HEK293 (cell line): ENCODE results near the gene GSG1L.

ENCODE experiments used
- CTCF ChIA-PET: fragments of 350-600 bp; formaldehyde crosslinking; extraction: SDS; loops from one replicate; lab custom pipeline; 2021; ENCODE audit warnings: antibody characterized with exemption; lab: Yijun Ruan, JAX
- POLR2A ChIA-PET: fragments of 300-600 bp; formaldehyde crosslinking; extraction: SDS; loops from one replicate; lab custom pipeline; 2020; ENCODE audit warnings: antibody characterized with exemption, inconsistent platforms; lab: Yijun Ruan, JAX
- H3K27ac ChIP-seq: fragments of 200-500 bp; sonication (Bioruptor generic); 2 replicates; pipeline ENCODE4 v1.5.1; 2014; ENCODE audit warnings: low read depth, low read length, control low read depth, inconsistent platforms; ENCODE audit errors: extremely low read depth
- H3K36me3 ChIP-seq, 2 experiments: fragments of 200-500 bp in 1 of 2; sonication (Bioruptor generic) in 1 of 2; 1 replicate in 1 of 2; 2 replicates in 1 of 2; pipeline ENCODE4 v1.5.1; 2014 to 2017; ENCODE audit warnings: inconsistent platforms in 2 of 2, low read length in 2 of 2; ENCODE audit not compliant: control insufficient read depth in 2 of 2, insufficient read depth in 1 of 2
- H3K4me1 ChIP-seq: fragments of 200-500 bp; sonication (Bioruptor generic); 2 replicates; pipeline ENCODE4 v1.5.1; 2014; ENCODE audit warnings: mild to moderate bottlenecking, low read length, inconsistent platforms; ENCODE audit not compliant: control insufficient read depth, insufficient read depth
- H3K4me3 ChIP-seq: 2 replicates; pipeline ENCODE4 v1.5.1; 2011; ENCODE audit warnings: low read depth, mild to moderate bottlenecking, control low read depth, low read length, moderate library complexity
- H3K9me3 ChIP-seq: fragments of 200-500 bp; sonication (Bioruptor generic); 2 replicates; pipeline ENCODE4 v1.5.1; 2014; ENCODE audit warnings: low read depth, low read length, inconsistent platforms; ENCODE audit not compliant: control insufficient read depth, insufficient read depth
- GLI4 ChIP-seq: fragments of 450-650 bp; formaldehyde crosslinking; IDR thresholded peaks from 2 replicates; pipeline ENCODE4 v1.5.1; 2016; ENCODE audit warnings: missing biosample characterization, missing genetic modification characterization
- GLIS1 ChIP-seq: fragments of 450-650 bp; formaldehyde crosslinking; IDR thresholded peaks from 2 replicates; pipeline ENCODE4 v1.5.1; 2016; ENCODE audit warnings: missing biosample characterization, missing genetic modification characterization
- INSM2 ChIP-seq: fragments of 450-650 bp; formaldehyde crosslinking; IDR thresholded peaks from 2 replicates; pipeline ENCODE4 v1.5.1; 2016; ENCODE audit warnings: missing biosample characterization, missing genetic modification characterization
- KLF1 ChIP-seq: fragments of 450-650 bp; formaldehyde crosslinking; IDR thresholded peaks from 2 replicates; pipeline ENCODE4 v1.5.1; 2016; ENCODE audit warnings: missing biosample characterization, missing genetic modification characterization
- MYNN ChIP-seq: fragments of 450-650 bp; formaldehyde crosslinking; IDR thresholded peaks from 2 replicates; pipeline ENCODE4 v1.5.1; 2016; ENCODE audit warnings: missing biosample characterization, missing genetic modification characterization, borderline replicate concordance
- OSR2 ChIP-seq: fragments of 450-650 bp; formaldehyde crosslinking; IDR thresholded peaks from 2 replicates; pipeline ENCODE4 v1.5.1; 2016; ENCODE audit warnings: missing biosample characterization, missing genetic modification characterization
- YY2 ChIP-seq: fragments of 450-650 bp; formaldehyde crosslinking; IDR thresholded peaks from 2 replicates; pipeline ENCODE4 v1.5.1; 2016; ENCODE audit warnings: missing biosample characterization, missing genetic modification characterization
- ZBTB11 ChIP-seq: fragments of 450-650 bp; formaldehyde crosslinking; conservative IDR thresholded peaks from 2 replicates; pipeline ENCODE4 v1.5.1; 2016; ENCODE audit warnings: low read depth, missing biosample characterization, missing genetic modification characterization
- ZBTB20 ChIP-seq: fragments of 450-650 bp; formaldehyde crosslinking; IDR thresholded peaks from 2 replicates; pipeline ENCODE4 v1.5.1; 2016; ENCODE audit warnings: missing biosample characterization, missing genetic modification characterization
- ZFP37 ChIP-seq: fragments of 450-650 bp; formaldehyde crosslinking; IDR thresholded peaks from 2 replicates; pipeline ENCODE4 v1.5.1; 2016; ENCODE audit warnings: missing biosample characterization, missing genetic modification characterization
- ZIC2 ChIP-seq: fragments of 450-650 bp; formaldehyde crosslinking; IDR thresholded peaks from 2 replicates; pipeline ENCODE4 v1.5.1; 2016; ENCODE audit warnings: missing biosample characterization, missing genetic modification characterization
- ZNF133 ChIP-seq: fragments of 450-650 bp; formaldehyde crosslinking; IDR thresholded peaks from 2 replicates; pipeline ENCODE4 v1.5.1; 2016; ENCODE audit warnings: missing biosample characterization, missing genetic modification characterization
- ZNF157 ChIP-seq: fragments of 450-650 bp; formaldehyde crosslinking; IDR thresholded peaks from 2 replicates; pipeline ENCODE4 v1.5.1; 2016; ENCODE audit warnings: missing biosample characterization, missing genetic modification characterization
- ZNF18 ChIP-seq: fragments of 450-650 bp; formaldehyde crosslinking; IDR thresholded peaks from 2 replicates; pipeline ENCODE4 v1.5.1; 2016; ENCODE audit warnings: missing biosample characterization, missing genetic modification characterization
- ZNF184 ChIP-seq: fragments of 450-650 bp; IDR thresholded peaks from 2 replicates; pipeline ENCODE4 v1.5.1; 2018; ENCODE audit warnings: missing biosample characterization, mild to moderate bottlenecking, missing genetic modification characterization
- ZNF211 ChIP-seq: fragments of 450-650 bp; formaldehyde crosslinking; IDR thresholded peaks from 2 replicates; pipeline ENCODE4 v1.5.1; 2016; ENCODE audit warnings: low read depth, missing biosample characterization, missing genetic modification characterization
- ZNF311 ChIP-seq: fragments of 450-650 bp; formaldehyde crosslinking; IDR thresholded peaks from 2 replicates; pipeline ENCODE4 v1.5.1; 2017; ENCODE audit warnings: missing biosample characterization, missing genetic modification characterization, borderline replicate concordance
- ZNF354C ChIP-seq: fragments of 450-650 bp; formaldehyde crosslinking; IDR thresholded peaks from 2 replicates; pipeline ENCODE4 v1.5.1; 2016; ENCODE audit warnings: missing biosample characterization, missing genetic modification characterization, low read depth, borderline replicate concordance
- ZNF366 ChIP-seq: fragments of 450-650 bp; formaldehyde crosslinking; conservative IDR thresholded peaks from 2 replicates; pipeline ENCODE4 v1.5.1; 2016; ENCODE audit warnings: missing biosample characterization, missing genetic modification characterization
- ZNF423 ChIP-seq: fragments of 450-650 bp; formaldehyde crosslinking; IDR thresholded peaks from 2 replicates; pipeline ENCODE4 v1.5.1; 2016; ENCODE audit warnings: missing biosample characterization, missing genetic modification characterization
- ZNF433 ChIP-seq: fragments of 450-650 bp; formaldehyde crosslinking; IDR thresholded peaks from 2 replicates; pipeline ENCODE4 v1.5.1; 2016; ENCODE audit warnings: missing biosample characterization, missing genetic modification characterization, low read depth
- ZNF555 ChIP-seq: fragments of 450-650 bp; formaldehyde crosslinking; conservative IDR thresholded peaks from 2 replicates; pipeline ENCODE4 v1.5.1; 2017; ENCODE audit warnings: missing biosample characterization, mild to moderate bottlenecking, missing genetic modification characterization, inconsistent platforms
- ZNF624 ChIP-seq: fragments of 450-650 bp; formaldehyde crosslinking; IDR thresholded peaks from 2 replicates; pipeline ENCODE4 v1.5.1; 2017; ENCODE audit warnings: missing biosample characterization, missing genetic modification characterization
- ZNF626 ChIP-seq: fragments of 450-650 bp; sonication (Bioruptor Pico); formaldehyde crosslinking; IDR thresholded peaks from 2 replicates; pipeline ENCODE4 v1.5.1; 2018; ENCODE audit warnings: missing biosample characterization, missing genetic modification characterization, inconsistent platforms
- ZNF670 ChIP-seq: fragments of 450-650 bp; formaldehyde crosslinking; IDR thresholded peaks from 2 replicates; pipeline ENCODE4 v1.5.1; 2016; ENCODE audit warnings: missing biosample characterization, missing genetic modification characterization, low read depth
- ZNF677 ChIP-seq: fragments of 450-650 bp; IDR thresholded peaks from 2 replicates; pipeline ENCODE4 v1.5.0; 2018; ENCODE audit warnings: missing biosample characterization, mild to moderate bottlenecking, missing genetic modification characterization, moderate library complexity
- ZNF777 ChIP-seq: fragments of 450-650 bp; formaldehyde crosslinking; IDR thresholded peaks from 2 replicates; pipeline ENCODE4 v1.5.1; 2017; ENCODE audit warnings: missing biosample characterization, missing genetic modification characterization, borderline replicate concordance
- ZNF785 ChIP-seq: fragments of 450-650 bp; formaldehyde crosslinking; IDR thresholded peaks from 2 replicates; pipeline ENCODE4 v1.5.1; 2016; ENCODE audit warnings: missing biosample characterization, missing genetic modification characterization

The GSG1L gene

GRCh38 chr16:27962197-27962596 is 101.3 kb downstream of the GSG1L start:
- TF ChIP-seq KLF1 (tag by site-specific recombination) (no peak), ZNF311 (no peak), ZNF677 (tag by site-specific recombination) (no peak), MYNN (tag by site-specific recombination) (no peak), ZFP37 (tag by site-specific recombination) (no peak)
- TF ChIP-seq, all 188 proteins: peak for 0

GRCh38 chr16:27961296-27961620 is 102.3 kb downstream of the GSG1L start:
- CTCF ChIA-PET: no interaction called here
- Histone ChIP-seq H3K4me3 (no peak overlapping the region), H3K27ac (no peak overlapping the region), H3K9me3 (no peaks in the 10 kb centered on the region), H3K36me3 (no peaks in the 10 kb centered on the region), H3K4me1 (no peaks in the 10 kb centered on the region)
- TF ChIP-seq GLI4 (tag by site-specific recombination): no peak
- TF ChIP-seq ZNF423 (tag by site-specific recombination): no peak
- TF ChIP-seq ZIC2: no peak
- TF ChIP-seq INSM2: no peak
- no peak for TF ChIP-seq ZNF184 (tag by site-specific recombination)
- TF ChIP-seq KLF1 (tag by site-specific recombination): no peak
- TF ChIP-seq ZNF133 (tag by site-specific recombination): no peak
- no peak for TF ChIP-seq ZNF670 (tag by site-specific recombination)
- POLR2A ChIA-PET: no interaction called here

More at GRCh38 chr16:27962197-27962596, 101.3 kb downstream of the GSG1L start:
- ChIA-PET CTCF (interaction anchor here (0.7 kb wide), 1 partner anchor 250 kb away, joined by 3 read pairs; no protein-coding TSS in a partner anchor), POLR2A (no interaction called here)
- Histone ChIP-seq H3K36me3 (no peaks in the 10 kb centered on the region), H3K4me3 (no peak overlapping the region), H3K9me3 (no peaks in the 10 kb centered on the region), H3K4me1 (no peaks in the 10 kb centered on the region), H3K27ac (no peak overlapping the region)

GRCh38 chr16:27960619-27961295 is 102.8 kb downstream of the GSG1L start:
- ChIA-PET POLR2A (no interaction called here), CTCF (no interaction called here)
- Histone ChIP-seq H3K4me3 (no peak overlapping the region), H3K4me1 (no peaks in the 10 kb centered on the region), H3K9me3 (no peaks in the 10 kb centered on the region), H3K27ac (no peak overlapping the region), H3K36me3 (no peaks in the 10 kb centered on the region)
- TF ChIP-seq ZNF777 (tag by site-specific recombination) (no peak), ZNF18 (tag by site-specific recombination) (no peak), ZNF211 (no peak), OSR2 (tag by site-specific recombination) (no peak), ZNF366 (no peak), ZBTB11 (tag by site-specific recombination) (no peak), ZNF433 (tag by site-specific recombination) (no peak), ZNF785 (tag by site-specific recombination) (no peak), ZNF624 (tag by site-specific recombination) (no peak), GLIS1 (tag by site-specific recombination) (no peak), ZNF157 (no peak), YY2 (tag by site-specific recombination) (no peak), ZBTB20 (tag by site-specific recombination) (no peak), ZNF555 (no peak), ZNF626 (tag by site-specific recombination) (no peak), ZNF354C (no peak)
